Stimulated activated CD8-positive, alpha-beta memory T cell treated with anti-CD3 and anti-CD28 coated beads, Interleukin-2, amount 100 ng/mL, for 48 hours (primary cell): Measurements from ENCODE around the gene LPAR3.
A peak's percentile ranks its signal among the peaks of the same experiment; 100 is the strongest.
"Not testable (repeated sequence)": the region's sequence is repeated elsewhere in the genome, so short reads cannot be mapped to it uniquely, and the experiment has no call there.

Source experiments
- DNase-seq, 2 donors: peaks; one replicate each; pipeline ENCODE4 v3.0.0-alpha.2; 2020; ENCODE audit warnings: low read depth in 2 of 2

The LPAR3 gene, protein sequence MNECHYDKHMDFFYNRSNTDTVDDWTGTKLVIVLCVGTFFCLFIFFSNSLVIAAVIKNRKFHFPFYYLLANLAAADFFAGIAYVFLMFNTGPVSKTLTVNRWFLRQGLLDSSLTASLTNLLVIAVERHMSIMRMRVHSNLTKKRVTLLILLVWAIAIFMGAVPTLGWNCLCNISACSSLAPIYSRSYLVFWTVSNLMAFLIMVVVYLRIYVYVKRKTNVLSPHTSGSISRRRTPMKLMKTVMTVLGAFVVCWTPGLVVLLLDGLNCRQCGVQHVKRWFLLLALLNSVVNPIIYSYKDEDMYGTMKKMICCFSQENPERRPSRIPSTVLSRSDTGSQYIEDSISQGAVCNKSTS

DNA sequence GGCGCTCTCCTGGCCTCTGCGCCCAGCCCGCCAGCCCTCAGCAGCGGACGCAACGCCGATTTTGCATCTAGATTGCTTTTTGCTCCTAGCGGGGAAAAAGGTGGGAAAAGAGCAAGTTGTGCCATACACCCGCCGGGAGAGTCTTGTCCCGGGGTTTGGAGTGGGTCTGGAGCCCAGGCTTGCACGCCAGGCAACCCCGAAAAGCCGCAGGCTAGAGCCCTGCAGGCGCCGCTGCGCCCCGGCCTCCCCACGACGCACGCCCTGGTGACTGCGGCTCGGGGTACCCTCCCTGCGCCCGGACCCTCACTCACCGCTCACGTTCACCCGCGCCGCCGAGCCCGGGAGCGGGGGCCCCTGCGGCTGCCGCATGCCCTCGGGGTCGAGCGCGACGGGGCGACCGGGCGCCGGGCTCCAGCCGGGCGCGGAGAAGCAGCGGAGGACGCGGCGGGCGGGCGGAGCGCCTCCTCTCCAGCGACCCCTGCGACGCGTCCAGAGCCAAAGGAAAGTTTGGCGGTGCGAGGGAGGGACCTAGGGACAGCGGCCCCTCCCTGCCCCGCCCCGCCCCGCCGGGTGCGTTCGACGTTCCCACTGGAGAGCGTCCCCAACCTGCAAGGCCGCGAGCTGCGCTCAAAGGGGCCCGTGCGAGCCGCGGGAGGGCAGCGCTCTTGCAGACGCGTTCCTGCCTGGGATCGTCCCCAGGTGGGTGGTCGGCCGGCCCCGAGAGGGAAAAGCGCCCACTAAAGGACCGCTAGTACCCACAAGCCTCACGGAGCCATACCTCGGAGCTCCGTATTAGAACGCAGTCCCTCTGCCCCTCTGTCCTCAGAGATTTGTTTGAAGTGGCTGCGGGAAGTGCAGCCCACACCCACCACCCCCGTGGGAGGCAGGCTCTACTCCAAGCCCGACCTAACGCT, at the start of gene LPAR3:
LPAR3 (minus strand) TSS at position 502 of the 914 bp plus-strand sequence. CDS start 27,086 bp downstream, outside the sequence.
- peak in 1 of 2 donors; percentile 21 for DNase-seq

DNA sequence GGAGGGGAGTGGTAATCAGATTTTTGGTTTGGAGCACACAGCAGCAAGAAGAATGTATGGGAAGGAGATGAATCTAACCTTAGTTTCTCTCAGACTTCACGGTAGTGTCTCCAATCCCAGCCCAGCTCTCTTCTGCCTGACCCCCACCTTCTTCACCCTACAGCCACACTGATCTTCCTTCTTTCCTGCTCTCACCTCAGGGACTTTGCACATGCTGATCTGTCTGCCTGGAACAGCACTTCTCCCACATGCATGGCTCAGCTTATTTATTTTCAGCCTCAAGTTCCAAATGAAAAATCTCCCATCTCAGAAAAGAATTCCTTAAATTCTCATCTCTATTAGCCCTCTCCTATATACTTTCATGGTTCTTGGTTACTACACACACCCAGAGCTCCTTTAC, 48.8 kb upstream of the LPAR3 start:
- DNase-seq = no peak

DNA sequence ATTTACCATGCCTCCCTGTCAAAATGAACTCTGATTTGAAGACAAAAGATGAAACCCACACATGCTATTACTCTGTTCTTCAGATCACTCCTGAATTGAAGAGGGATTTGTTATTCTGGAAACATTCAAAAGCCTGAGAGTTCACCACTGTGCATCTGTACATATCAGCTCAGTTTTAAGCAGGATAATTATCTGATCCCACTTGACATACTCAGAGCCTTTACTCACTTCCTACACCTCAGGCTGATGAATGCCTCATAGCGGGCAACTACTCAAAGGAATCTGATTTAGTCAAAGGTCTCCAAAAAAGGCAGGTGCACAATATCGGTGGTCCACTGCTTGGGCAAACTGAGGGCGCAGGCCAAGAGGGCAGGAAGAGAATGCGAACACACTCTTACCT, 47.5 kb upstream of the LPAR3 start:
- no peak for DNase-seq

DNA sequence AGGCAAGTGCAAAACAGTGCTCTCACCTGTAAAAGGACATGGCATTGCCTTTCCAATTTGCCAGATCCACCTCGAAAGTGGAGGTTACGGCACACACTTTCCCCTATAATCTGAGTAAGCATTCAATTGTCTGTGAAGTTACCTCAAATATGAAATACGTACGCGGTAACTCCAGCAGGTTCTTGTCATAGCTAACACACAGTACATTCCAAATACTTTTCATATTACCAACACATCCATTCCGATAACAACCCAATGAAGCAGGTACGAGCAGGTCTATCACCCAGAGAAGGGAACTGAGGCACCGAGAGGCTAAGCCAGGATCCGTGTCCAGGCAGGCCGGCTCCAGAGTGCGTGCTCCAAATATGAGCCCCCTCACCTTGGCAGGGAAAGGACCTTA, 46.8 kb upstream of the LPAR3 start:
- no peak for DNase-seq

DNA sequence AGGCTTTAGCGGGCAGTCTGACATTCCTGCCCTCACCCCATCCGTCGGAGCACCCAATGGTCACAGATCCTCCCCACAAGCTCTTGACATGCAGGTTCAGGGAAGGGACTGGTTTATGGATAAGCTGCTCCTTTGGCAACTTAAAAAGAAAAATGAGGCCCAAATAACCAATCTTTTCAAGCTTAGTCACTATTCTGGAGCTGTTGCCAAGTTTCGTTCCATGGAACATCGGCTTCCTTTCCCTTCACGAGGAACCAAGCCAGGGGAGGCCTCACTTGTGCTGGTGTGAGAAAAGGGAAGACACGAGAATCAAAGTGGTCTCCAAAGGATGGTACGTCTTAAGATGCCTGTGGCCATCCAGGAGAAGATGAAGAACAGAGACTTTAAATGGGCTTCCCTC, 46.1 kb upstream of the LPAR3 start:
- DNase-seq = no peak

DNA sequence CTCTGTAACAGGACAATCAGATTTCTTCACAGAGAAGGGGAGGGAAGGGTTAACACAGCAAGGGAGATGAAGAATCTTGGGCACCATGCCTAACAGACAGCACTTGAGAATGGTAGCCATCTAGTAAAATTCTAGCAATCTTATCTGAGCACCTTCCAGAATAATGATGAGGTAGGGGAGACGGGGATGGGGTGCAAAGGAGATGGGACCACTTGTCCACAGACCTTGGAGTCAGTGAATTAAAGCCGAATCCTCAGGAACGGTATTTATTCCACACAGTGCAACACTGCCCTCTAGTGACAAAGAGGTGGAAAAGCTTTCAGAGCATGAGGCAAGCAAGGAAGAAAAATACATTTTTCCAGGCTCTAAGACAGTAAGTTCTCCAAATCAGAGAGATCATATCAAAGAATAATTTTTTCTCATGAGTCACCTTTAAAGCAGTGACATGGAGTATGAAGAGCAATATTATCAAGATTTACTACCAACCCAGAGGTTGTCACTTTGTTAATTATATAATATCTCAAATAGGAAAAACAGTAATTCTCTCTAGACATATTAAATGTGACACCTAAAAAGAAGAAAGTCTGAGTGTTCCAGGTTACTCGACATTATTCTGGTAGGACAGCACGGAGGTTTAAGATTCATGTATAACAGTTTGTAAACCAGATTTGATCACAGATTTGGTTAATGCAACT, 43.3 kb upstream of the LPAR3 start:
- DNase-seq = no peak

DNA sequence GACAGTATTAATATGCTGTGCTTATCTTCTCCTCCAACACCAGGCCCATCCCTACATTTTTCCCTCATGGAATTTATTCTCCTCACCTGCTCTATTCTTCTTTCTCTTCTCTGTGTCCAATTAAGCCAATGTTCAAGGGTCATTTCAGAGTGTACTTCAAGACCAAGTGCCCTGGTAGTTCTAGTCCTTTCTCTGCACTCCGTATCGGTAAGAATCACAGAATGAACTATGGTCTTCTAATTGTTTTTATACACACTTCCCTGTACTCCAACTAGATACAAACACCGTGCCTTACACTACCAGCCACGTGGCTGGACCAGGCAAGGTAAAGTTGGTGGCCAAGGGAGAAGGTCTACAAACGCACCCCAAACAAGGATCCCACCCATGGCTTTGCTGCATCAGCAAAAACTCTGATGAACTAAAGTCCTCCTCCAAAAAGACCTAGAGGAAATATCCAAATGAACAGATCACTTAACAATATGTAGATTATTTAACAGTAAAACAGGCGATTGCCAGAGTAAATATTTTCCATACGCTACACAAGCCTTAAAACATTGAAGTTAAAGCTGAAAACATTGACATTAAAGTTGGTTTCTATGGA, 40.1 kb upstream of the LPAR3 start:
- no peak for DNase-seq

DNA sequence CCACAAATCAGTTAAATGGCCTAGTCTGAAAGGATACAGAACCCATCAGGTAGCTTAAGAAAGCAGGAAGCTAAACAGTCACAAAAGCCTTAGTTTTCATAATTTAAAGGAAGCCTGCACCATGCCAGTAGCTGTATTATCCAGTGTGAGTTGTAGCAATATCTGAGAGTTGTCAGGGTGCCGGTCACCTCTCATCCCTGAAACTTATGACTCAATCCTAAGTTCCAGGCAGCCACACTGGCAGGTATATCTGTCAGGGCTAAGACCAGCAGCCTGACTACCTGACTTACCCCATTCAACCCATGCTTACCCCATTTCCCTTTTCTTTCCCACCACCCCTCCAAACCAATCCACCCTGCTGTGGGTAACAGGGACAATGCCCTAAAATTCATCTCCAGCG, 37.8 kb upstream of the LPAR3 start:
- no peak for DNase-seq

DNA sequence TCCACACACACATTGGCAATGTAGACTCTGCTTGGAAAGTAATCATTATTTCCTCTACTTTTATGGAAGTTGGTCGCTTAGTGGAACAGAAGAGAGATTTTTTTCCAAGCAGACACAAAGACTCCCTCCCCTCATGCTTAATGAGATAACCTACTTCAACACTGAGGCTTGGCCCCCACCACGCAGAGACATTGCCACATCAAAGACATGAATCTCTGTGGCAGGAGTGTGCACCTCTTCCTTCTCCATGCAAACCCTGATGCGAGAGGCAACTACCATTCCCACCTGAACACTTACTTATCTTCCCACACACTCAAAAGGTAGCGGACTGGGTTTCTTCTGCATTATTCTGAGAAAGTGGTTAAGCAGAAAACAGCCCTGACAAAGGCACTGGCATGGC, 37.3 kb upstream of the LPAR3 start:
- DNase-seq = no peak

DNA sequence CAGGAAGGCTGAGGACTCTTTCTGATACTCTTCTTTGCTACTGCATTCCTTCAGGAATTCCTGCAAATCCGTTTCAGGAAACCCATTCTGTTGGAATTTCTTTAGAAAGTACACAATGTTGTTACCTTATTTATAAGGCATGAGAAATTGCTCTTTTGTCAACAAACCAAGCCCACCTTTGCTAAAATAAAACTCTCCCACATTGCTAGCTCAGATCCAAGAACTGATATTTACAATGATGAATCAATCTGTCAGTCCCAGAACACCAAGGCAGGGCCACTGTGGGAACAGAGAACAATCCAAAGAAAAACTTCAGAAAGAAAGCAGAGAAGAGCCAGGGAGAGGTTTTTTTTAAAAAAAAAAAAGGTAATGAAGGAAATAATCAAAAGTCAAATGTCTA, 36.6 kb upstream of the LPAR3 start:
- no peak for DNase-seq

DNA sequence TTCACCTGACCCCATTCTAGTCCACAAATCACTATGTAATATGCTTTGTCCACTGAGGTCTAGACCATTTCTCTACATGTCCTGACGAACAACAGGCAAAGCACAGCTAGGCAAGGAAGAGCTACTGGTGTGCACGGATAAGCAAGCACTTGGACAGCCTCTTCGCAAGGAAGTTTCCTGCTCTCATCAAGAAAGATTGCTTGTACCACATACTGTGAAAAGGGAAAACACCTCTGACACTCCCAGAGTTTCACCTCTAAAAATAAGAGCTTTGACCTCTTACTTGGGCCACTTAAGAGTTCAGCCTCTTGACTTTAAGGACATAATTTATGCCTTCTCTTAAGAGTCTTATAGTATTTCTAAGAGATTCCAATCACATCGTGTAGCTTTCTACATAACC, 36.0 kb upstream of the LPAR3 start:
- DNase-seq = no peak

DNA sequence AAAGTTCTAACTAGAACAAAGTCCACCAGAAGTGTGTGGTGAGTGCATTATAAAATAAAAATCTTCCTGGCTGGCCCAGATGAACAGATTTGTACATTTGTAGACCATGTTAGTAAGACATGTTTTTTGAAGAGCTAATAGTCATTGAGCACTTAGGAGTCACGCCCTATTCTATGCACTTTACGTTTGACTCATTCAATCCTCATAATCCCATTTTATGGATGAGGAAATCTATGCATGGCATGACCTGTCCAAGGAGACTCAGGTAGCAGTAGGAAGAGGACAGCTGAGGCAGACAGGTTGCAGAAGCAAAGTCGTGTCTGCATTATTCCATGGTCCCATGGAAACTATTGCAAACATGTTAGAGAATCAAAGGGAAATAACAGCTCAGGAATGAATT, 30.3 kb upstream of the LPAR3 start:
- no peak for DNase-seq

DNA sequence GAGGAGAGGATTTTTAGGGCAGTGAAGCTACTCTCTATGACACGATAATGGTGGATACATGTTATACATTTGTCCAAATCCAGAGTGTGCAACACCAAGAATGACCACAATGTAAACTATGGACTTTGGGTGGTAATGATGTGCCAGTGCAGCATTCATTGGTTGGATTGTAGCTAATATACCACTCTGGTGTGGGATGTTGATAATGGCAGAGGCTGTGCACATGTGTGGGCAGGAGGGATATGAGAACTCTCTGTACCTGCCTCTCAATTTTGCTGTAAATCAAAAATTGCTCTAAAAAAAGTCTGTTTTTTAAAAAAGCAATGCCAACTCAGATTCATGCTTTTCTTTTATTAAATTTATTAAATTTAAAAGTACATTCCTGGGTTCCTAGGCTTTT, 27.2 kb upstream of the LPAR3 start:
- no peak for DNase-seq

DNA sequence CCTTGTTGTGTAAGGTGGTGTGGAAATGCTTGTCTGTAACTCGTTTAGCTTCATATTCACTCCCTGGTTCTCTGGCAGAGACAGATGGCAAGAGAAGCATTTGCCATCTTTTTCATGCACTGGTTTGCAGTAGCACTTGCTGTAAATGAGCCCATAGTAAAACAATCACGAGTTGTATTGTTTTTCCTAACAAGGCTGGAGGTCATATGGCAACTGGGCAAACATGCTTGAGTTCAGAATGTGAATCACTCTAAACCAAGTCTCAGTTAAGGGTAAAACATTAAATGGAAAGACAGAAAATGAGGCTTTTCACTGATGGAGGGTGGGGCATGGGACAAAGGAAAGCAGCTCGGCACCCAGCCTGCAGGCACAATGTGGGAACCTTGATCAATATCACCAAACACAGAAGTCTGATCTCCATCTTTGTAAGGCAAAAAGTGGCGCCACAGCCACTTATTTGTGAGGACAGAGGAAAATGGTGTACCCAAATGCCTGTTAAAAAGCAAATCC, 26.5 kb upstream of the LPAR3 start:
- no peak for DNase-seq

DNA sequence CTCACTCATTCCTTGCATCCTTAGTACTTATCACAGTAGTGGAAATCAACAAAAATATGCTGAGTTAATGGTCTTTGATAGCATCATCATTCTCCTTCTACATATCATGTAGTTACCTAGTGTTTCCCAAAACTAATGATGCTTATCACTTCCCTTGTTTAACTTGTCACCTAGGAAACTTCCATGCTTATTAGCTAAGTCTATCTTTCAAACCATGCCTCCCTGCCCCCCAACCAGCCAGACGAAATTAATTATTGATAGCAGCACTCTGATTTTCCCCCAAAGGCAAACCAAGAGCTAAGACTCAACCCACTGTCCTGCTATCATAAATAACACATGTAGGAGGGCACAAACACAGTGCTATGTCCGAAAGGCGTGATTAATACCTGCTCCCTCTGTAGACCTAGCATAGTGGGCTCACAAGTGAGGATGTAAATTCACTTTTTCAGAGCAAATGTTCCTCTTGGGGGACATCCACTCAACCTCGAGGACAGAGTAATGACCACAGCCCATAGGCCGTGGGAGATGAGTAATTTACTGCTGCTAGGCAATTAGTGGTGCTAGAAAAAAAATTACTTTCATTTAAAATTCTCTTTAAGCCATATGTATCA, 25.8 kb upstream of the LPAR3 start:
- DNase-seq = no peak

DNA sequence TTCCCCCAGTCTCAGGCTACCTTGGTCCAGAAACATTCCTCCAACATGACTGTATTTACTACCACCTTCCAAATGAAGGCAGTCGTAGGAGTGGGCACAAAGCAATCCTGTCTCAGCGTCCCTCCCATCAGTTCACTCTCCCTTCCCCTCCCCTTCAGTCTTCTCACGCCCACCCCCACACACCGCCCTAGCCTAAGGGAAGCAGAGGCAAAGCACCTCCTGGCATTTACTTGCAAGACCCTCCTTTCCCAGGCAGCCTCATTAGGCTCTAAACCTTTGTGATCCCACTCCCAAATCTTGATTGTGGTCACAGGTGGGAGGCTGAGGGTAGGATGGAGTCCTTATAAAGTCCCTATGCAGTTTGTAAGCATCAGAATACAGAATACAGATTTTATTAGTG, 23.9 kb upstream of the LPAR3 start:
- no peak for DNase-seq

DNA sequence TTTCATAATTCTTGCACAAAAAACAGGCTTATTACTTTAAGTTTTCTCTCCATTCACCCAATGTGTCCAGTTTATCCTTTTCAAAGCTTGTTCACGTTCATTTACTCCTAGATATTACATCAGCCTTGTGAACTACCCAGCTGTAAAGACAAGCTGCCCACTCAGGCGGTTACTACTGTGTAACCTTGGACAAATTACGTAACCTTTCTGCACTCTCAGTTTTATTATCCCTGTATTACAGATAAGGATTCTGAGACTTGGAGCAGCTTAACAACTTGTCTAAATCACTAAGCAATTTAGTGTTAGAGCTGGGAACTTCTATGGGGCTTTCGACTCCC, 20.5 kb upstream of the LPAR3 start:
- no peak for DNase-seq

DNA sequence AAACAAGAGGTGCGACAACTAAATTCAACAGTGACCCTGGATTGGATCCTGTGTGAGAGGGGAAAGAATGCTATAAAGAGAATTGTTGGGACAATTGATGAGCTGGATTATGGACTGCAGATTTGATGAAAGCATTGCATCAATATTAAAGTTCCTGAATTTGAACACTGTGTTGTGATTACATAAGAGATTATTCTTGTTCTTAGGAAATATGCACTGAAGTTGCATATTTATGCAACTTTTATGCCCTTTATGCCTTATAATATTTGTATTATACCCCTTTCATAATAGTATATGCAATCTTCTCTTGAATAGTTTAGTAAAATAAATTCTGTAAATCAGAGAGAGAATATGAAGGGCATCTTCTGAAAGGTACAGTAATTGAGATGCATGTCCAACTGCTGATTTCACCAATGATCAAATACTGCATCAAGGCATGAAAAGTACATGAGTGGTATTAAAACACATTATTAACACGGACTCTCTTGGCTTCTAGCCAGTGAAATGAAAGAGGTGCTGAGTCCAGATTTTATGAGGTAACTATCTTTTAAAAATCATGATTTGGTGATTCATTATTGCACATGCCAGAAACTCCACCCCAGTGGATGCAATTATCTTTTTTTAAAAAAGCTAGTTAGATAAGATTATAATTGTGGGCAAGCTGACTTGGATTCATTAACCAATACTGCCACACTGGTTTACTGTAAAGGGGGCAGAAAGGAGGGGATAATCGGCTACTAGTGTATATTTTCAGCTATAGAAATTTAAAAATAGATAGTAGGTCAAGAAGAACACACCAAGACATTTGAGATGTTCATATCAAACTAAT, 19.9 kb upstream of the LPAR3 start:
- DNase-seq = no peak

DNA sequence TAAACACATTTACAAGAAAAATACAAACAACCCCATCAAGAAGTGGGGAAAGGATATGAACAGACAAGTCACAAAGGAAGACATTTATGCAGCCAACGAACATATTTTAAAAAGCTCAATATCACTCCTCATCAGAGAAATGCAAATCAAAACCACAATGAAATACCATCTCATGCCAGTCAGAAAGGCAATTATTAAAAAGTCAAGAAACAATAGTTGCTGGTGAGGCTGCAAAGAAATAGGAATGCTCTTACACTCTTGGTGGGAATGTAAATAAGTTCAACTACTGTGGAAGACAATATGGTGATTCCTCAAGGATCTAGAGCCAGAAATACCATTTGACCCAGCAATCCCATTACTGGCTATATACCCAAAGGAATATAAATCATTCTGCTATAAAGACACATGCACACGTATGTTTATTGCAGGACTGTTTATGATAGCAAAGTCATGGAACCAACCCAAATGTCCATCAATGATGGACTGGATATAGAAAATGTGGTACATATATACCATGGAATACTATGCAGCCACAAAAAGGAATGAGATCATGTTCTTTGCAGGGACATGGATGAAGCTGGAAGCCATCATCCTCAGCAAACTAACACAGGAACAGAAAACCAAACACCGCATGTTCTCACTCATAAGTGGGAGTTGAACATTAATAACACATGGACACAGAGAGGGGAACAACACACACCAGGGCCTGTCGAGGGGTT, 15.9 kb upstream of the LPAR3 start:
- DNase-seq = not testable (repeated sequence)
